H1 (cell line): ENCODE measurements around the gene TTC33.

Experiments used
- CEBPB ChIP-seq: IDR thresholded peaks from 2 replicates; pipeline ENCODE4 v1.6.1; 2012; ENCODE audit warnings: low read depth, low read length
- CHD2 ChIP-seq: IDR thresholded peaks from 2 replicates; pipeline ENCODE4 v1.6.1; 2012; ENCODE audit warnings: low read length, improper control_type of control experiment
- EZH2 ChIP-seq: fragments of 200-600 bp; sonication (generic); IDR thresholded peaks from 2 replicates; pipeline ENCODE4 v1.7.1; 2012; ENCODE audit warnings: low read depth, mild to moderate bottlenecking, moderate library complexity, low read length, inconsistent platforms; ENCODE audit not compliant: severe bottlenecking
- POLR2AphosphoS5 ChIP-seq: IDR thresholded peaks from 2 replicates; pipeline ENCODE4 v1.6.1; 2011; ENCODE audit warnings: low read depth, low read length
- RAD21 ChIP-seq, 2 experiments: IDR thresholded peaks in 1 of 2; conservative IDR thresholded peaks in 1 of 2; 2 replicates each; pipeline ENCODE4 v1.6.1; 2011; ENCODE audit warnings: low read depth in 2 of 2, low read length in 2 of 2, improper control_type of control experiment in 1 of 2, inconsistent platforms in 1 of 2, mild to moderate bottlenecking in 1 of 2, moderate library complexity in 1 of 2
- RFX5 ChIP-seq: IDR thresholded peaks from 2 replicates; pipeline ENCODE4 v1.6.1; 2011; ENCODE audit warnings: low read depth, low read length, improper control_type of control experiment, borderline replicate concordance
- SUZ12 ChIP-seq: fragments of 200-600 bp; sonication (generic); IDR thresholded peaks from 2 replicates; pipeline ENCODE4 v1.6.1; 2012; ENCODE audit warnings: mild to moderate bottlenecking, inconsistent platforms, low read length, moderate library complexity, mixed read lengths
- TF ChIP-seq, protein P1 (sequence below), 3 experiments: IDR thresholded peaks; 1 replicate in 2 of 3; 2 replicates in 1 of 3; pipeline versions ENCODE4 v1.5.1 to v1.6.1; 2011; ENCODE audit warnings: low read length in 3 of 3, mild to moderate bottlenecking in 3 of 3, inconsistent platforms in 2 of 3, low read depth in 1 of 3, moderate library complexity in 1 of 3; ENCODE audit not compliant: insufficient read depth in 1 of 3; ENCODE audit errors: control extremely low read depth in 1 of 3

- TF ChIP-seq, protein P1, sequence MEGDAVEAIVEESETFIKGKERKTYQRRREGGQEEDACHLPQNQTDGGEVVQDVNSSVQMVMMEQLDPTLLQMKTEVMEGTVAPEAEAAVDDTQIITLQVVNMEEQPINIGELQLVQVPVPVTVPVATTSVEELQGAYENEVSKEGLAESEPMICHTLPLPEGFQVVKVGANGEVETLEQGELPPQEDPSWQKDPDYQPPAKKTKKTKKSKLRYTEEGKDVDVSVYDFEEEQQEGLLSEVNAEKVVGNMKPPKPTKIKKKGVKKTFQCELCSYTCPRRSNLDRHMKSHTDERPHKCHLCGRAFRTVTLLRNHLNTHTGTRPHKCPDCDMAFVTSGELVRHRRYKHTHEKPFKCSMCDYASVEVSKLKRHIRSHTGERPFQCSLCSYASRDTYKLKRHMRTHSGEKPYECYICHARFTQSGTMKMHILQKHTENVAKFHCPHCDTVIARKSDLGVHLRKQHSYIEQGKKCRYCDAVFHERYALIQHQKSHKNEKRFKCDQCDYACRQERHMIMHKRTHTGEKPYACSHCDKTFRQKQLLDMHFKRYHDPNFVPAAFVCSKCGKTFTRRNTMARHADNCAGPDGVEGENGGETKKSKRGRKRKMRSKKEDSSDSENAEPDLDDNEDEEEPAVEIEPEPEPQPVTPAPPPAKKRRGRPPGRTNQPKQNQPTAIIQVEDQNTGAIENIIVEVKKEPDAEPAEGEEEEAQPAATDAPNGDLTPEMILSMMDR (IDR thresholded peaks at IDR 0.05; ENCODE audit: control extremely low read depth in 1 of 3, insufficient read depth in 1 of 3, low read depth in 1 of 3, low read length in 3 of 3): no peak
- TF ChIP-seq CEBPB (no peak), POLR2AphosphoS5 (no peak), RFX5 (no peak), RAD21 (IDR thresholded peaks at IDR 0.05 in 1 of 2, conservative IDR thresholded peaks at IDR 0.05 in 1 of 2; ENCODE audit: low read depth in 2 of 2, low read length in 2 of 2) (no peak), CHD2 (no peak), EZH2 (no peak), SUZ12 (no peak)
Observed at GRCh38 chr5:40578501-40579451, 177.0 kb downstream of the TTC33 start.
